Stimulated activated effector memory CD8-positive, alpha-beta T cell treated with anti-CD3 and anti-CD28 coated beads, Interleukin-12 subunit alpha, Interleukin-12 subunit beta, amount 100 ng/mL, for 72 hours (primary cell): Measurements from ENCODE around the gene FRMPD4.
"Not testable (repeated sequence)": the region's sequence is repeated elsewhere in the genome, so short reads cannot be mapped to it uniquely, and the experiment has no call there.

Experiments used
- ATAC-seq: fragments of 150-1000 bp; cut with Tn5 transposase; 2 replicates; pipeline ENCODE4 v1.10.0; 2021
- DNase-seq, 2 donors: peaks; one replicate each; pipeline ENCODE4 v3.0.0; 2021 to 2022; ENCODE audit warnings: low spot score in 2 of 2
- H3K27ac Mint-ChIP-seq: one replicate; pipeline ENCODE4 v1.8.0; 2022; ENCODE audit warnings: mild to moderate bottlenecking, mixed read lengths
- H3K36me3 Mint-ChIP-seq: one replicate; pipeline ENCODE4 v1.8.0; 2022; ENCODE audit warnings: mild to moderate bottlenecking, mixed read lengths
- H3K4me1 Mint-ChIP-seq: one replicate; pipeline ENCODE4 v1.8.0; 2022; ENCODE audit warnings: mixed read lengths
- H3K4me3 Mint-ChIP-seq: one replicate; pipeline ENCODE4 v1.8.0; 2022; ENCODE audit warnings: mild to moderate bottlenecking, mixed read lengths
- H3K9me3 Mint-ChIP-seq: one replicate; pipeline ENCODE4 v1.8.0; 2022; ENCODE audit warnings: mixed read lengths

Gene FRMPD4

DNA sequence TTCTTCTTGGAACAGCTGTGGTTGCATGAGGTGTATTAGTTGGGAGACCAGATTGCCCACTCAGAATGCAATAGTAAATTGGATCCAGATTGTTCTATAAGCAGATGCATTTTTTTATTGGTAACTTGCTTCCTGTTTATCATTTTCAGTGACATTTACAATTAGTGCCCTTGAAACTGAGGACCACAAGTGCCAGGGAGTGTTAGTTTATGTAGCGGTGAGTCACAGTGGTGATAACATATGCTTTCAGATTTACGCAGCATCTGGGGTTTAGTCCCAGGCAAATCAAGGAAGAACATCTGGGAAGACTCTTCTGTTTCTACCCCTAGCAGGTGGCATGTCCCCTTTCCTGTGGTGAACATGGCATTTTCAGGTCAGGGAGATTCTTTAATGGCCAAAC lies 24.1 kb downstream of the FRMPD4 start:
- H3K9me3 Mint-ChIP-seq = no peaks in the 10 kb centered on the region
- no peak overlapping the region for H3K4me3 Mint-ChIP-seq
- DNase-seq (no peak), ATAC-seq (no peak)
- H3K4me1 Mint-ChIP-seq = no peaks in the 10 kb centered on the region
- no peaks in the 10 kb centered on the region for H3K36me3 Mint-ChIP-seq
- H3K27ac Mint-ChIP-seq = no peak overlapping the region

DNA sequence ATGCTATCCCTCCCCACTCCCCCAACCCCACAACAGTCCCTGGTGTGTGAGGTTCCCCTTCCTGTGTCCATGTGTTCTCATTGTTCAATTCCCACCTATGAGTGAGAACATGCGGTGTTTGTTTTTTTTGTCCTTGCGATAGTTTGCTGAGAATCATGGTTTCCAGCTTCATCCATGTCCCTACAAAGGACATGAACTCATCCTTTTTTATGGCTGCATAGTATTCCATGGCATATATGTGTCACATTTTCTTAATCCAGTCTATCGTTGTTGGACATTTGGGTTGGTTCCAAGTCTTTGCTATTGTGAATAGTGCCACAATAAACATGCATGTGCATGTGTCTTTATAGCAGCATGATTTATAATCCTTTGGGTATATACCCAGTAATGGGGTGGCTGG lies 25.9 kb downstream of the FRMPD4 start:
- ATAC-seq, DNase-seq, H3K4me1 Mint-ChIP-seq, H3K4me3 Mint-ChIP-seq, H3K27ac Mint-ChIP-seq, H3K9me3 Mint-ChIP-seq, H3K36me3 Mint-ChIP-seq: not testable (repeated sequence)

DNA sequence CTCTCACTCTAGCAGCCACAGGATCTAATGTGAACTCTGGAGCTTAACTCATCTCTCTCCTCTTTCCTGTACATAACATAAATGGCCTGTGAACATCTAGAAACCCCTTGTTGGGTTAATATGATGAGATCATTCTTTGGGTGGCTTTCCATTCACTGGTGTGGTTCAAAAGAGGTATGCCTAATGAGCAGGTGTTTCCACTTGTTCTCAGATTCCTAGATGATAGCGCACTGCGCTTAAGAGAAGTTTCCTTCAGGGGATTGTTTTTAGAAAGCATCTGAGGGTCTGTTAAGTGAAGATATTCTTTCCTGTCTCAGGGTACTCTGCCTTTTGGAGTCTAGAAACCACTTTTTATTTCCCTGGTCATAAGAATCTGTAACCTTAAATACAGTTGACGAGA lies 32.5 kb downstream of the FRMPD4 start:
- Mint-ChIP-seq H3K27ac (no peak overlapping the region), H3K4me1 (no peaks in the 10 kb centered on the region)
- no peak for ATAC-seq

DNA sequence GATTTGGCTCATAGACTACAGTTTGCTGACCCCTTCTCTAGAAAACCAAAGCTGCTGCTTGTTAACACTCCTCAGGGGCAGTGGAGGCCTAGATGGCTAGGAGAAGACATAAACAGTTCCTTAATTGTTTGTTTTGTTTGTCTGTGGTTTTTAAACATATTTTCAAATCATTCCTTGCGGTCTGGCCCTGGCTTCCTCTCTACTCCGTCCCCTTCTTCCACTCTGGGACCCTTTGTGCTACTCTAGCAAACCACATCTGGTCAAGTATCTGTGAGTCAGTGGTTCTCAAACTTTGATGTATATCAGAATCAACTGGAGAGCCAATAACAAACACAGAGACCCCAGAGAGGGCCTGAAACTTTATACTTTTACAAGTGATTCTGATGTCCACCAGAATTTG lies 36.1 kb downstream of the FRMPD4 start:
- Mint-ChIP-seq H3K27ac (no peak overlapping the region), H3K36me3 (no peaks in the 10 kb centered on the region), H3K4me3 (no peak overlapping the region), H3K4me1 (no peaks in the 10 kb centered on the region), H3K9me3 (peaks cover 2% of the 10 kb centered on the region)
- DNase-seq (no peak), ATAC-seq (no peak)

More for the DNA sequence above, 32.5 kb downstream of the FRMPD4 start:
- no peaks in the 10 kb centered on the region for H3K9me3 Mint-ChIP-seq
- H3K36me3 Mint-ChIP-seq = no peaks in the 10 kb centered on the region
- H3K4me3 Mint-ChIP-seq = no peak overlapping the region
- DNase-seq = no peak

DNA sequence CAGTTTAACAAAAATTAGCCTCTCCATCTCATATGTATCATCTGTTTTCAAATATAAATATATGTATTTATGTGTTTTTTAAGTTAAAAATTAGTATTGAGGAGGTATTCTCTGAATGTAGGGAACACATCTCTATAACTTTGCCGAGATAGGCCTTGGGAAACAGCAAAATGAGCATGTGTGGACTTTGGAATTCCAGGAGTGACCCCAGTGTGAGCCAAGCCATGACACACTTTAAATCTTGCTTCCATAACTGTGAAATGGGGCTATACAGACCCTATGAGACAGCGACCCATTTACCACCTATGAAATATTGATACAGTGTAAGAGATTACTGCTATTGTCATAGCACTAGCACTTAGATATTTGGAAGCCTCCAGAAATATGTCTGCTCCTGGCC lies 58.8 kb downstream of the FRMPD4 start:
- no peak for ATAC-seq
- H3K27ac Mint-ChIP-seq = no peak overlapping the region
- H3K36me3 Mint-ChIP-seq = no peaks in the 10 kb centered on the region
- peaks cover 4% of the 10 kb centered on the region for H3K9me3 Mint-ChIP-seq
- no peak overlapping the region for H3K4me3 Mint-ChIP-seq
- H3K4me1 Mint-ChIP-seq = no peaks in the 10 kb centered on the region
- DNase-seq = no peak

DNA sequence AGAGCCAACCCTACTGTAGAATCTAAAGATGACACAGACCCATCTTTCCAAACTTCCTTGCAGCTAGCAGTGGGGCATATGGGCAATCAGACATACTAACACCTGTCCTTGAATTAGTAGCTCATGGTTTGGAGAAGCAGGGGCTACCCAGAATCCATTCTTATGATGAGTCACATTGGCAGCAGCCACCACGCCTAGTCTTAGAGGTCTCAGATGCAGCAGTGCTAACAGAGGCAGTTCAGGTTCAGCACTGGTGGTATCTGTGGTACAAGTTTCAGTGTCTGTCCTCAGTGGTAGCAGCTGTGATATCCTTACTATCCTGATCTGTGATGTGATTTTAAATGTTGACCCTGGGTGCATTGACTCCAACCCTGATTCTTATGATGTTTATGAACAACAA lies 68.1 kb downstream of the FRMPD4 start:
- Mint-ChIP-seq H3K9me3 (no peaks in the 10 kb centered on the region), H3K27ac (no peak overlapping the region), H3K4me1 (no peaks in the 10 kb centered on the region), H3K36me3 (no peaks in the 10 kb centered on the region), H3K4me3 (no peak overlapping the region)
- ATAC-seq (no peak), DNase-seq (no peak)

DNA sequence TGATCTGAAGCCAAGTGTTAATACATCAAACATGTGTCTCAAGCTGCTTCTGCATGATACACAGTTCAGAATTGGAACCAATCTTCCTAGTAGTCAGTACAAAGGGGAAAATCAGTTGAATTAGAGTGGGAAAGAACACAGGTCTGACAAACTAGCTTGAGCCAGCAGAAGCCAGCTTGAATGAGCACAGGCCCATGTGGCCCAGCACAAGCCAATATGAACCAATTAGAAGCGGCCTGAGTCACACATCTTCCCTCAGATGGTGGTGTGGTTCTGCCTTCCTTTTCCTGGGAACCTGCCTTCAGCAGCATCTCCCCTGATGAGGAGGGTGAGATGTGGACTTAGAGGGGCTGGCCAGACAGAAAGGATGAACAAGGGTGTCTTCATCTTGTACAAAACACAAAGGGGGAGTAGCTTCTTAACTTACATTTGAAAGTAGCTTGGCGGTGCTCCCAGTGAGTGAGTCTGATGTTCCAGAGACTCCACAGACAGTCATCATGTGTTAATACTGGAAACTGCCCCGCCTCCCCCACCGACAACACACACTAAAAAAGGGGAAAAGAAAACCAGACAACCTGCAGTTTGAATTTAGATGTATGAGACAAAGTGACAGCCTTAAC lies 72.0 kb downstream of the FRMPD4 start:
- no peak for DNase-seq
- no peak overlapping the region for H3K4me3 Mint-ChIP-seq
- H3K9me3 Mint-ChIP-seq = peaks cover 1% of the 10 kb centered on the region
- no peak overlapping the region for H3K27ac Mint-ChIP-seq
- ATAC-seq = no peak
- H3K4me1 Mint-ChIP-seq = no peaks in the 10 kb centered on the region
- no peaks in the 10 kb centered on the region for H3K36me3 Mint-ChIP-seq

DNA sequence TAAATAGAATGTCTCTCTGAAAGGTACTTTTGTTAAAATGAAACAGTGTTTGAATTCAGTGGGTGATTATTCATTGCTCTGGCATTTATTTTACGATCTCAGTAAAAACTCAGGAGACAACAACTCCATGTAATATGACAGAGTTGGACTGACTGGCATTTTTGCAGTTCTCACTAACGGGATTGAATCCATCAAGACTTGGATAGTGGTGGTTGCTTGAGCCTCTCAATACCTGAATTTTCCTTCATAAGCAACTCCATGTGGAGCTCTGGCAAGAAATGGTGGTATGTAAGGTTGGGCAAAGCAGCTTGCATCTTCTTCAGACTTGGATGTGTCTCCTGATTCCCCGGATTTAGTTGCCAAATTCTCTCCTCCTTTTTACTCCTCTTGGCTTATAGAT lies 72.7 kb downstream of the FRMPD4 start:
- no peaks in the 10 kb centered on the region for H3K36me3 Mint-ChIP-seq
- no peaks in the 10 kb centered on the region for H3K4me1 Mint-ChIP-seq
- no peak for ATAC-seq
- peaks cover 3% of the 10 kb centered on the region for H3K9me3 Mint-ChIP-seq
- no peak overlapping the region for H3K4me3 Mint-ChIP-seq
- no peak overlapping the region for H3K27ac Mint-ChIP-seq
- DNase-seq = no peak

DNA sequence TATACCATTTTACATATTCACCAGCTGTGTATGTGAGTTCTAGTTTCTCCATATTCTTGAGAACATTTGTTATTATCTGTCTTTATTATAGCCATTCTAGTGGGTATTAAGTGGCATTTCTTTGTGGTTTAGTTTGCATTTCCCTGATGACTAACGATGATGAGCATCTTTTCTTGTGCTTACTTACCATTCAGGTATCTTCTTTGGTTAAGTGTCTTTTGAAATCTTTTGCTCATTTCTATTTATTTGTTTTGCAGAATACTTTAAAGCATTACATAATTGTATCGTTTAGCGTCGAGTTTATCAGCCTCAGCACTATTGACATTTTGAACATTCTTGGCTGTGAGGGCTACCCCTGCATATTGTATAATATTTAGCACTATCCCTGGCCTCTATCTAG lies 85.4 kb downstream of the FRMPD4 start:
- DNase-seq (no peak), ATAC-seq (no peak)
- Mint-ChIP-seq H3K4me3 (no peak overlapping the region), H3K36me3 (no peaks in the 10 kb centered on the region), H3K27ac (no peak overlapping the region), H3K4me1 (no peaks in the 10 kb centered on the region), H3K9me3 (peaks cover 3% of the 10 kb centered on the region)

DNA sequence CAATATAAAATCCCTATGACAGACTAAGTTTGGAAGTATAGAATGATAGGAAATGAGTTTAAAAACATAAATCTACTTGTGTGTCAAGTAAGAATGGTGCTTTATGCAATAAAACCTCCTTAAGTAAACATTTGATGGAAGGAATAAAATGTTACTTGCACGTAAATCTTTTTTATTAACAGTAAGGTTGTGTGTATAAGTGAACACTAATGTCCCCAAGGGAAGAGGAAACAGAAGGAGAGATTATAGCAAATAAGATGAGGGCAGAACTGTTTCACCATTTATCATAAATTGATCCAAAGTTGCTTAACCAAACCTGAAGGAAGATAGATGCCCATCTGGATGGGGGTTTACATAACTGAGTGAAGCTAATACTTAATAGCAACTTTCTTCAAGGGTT lies 86.8 kb downstream of the FRMPD4 start:
- no peak for ATAC-seq
- H3K27ac Mint-ChIP-seq = no peak overlapping the region
- peaks cover 3% of the 10 kb centered on the region for H3K9me3 Mint-ChIP-seq
- DNase-seq = no peak
- H3K36me3 Mint-ChIP-seq = no peaks in the 10 kb centered on the region
- H3K4me1 Mint-ChIP-seq = no peaks in the 10 kb centered on the region
- H3K4me3 Mint-ChIP-seq = no peak overlapping the region

DNA sequence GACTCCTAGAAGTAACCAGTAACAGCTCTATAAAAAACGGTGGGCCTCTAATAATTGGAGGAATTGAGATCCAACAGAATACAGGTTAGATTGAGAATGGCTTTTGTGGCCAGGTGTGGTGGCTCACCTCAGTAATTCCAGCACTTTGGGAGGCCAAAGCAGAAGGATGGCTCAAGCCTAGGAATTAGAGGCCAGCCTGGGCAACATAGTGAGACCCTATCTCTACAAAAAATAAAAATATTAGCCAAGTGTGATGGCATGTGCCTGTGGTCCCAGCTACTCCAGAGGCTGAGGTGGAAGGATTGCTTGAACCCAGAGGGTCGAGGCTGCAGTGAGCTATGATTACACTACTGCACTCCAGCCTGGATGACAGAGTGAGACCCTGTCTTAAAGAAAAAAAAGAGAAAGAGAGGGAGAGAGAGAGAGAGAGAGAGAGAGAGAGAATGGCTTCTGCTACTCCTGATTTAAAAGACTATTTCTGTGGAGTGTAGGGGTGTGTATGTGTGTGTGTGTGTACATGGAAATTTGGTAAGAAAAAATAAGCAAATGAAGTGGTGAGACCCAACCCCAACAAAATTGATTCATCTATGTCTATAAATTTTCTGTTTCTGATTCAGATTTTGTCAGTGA lies 89.3 kb downstream of the FRMPD4 start:
- DNase-seq (no peak), ATAC-seq (no peak)
- Mint-ChIP-seq H3K4me3 (no peak overlapping the region), H3K4me1 (no peaks in the 10 kb centered on the region), H3K9me3 (no peaks in the 10 kb centered on the region), H3K36me3 (no peaks in the 10 kb centered on the region), H3K27ac (no peak overlapping the region)

DNA sequence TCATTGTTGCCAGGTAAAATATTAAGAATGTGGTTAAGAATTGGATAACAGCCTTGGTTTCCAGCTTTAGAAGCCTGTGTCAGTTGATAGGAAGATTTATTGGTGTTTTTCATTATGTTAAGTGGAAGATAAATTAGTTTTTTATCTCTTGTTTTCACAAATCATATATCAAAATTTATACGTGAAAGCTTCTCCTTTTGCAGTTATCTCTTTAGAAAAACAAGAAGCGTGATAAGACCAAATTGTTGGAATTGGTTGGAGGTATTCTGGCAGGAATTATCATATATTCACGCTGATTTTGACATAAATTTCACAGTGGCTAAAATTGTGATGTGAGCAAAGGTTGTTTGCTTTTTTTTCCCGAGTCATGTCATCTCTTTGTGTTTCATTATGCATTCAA lies 90.6 kb downstream of the FRMPD4 start:
- H3K4me3 Mint-ChIP-seq = no peak overlapping the region
- H3K4me1 Mint-ChIP-seq = no peaks in the 10 kb centered on the region
- DNase-seq (no peak), ATAC-seq (no peak)
- no peak overlapping the region for H3K27ac Mint-ChIP-seq
- no peaks in the 10 kb centered on the region for H3K9me3 Mint-ChIP-seq
- no peaks in the 10 kb centered on the region for H3K36me3 Mint-ChIP-seq

DNA sequence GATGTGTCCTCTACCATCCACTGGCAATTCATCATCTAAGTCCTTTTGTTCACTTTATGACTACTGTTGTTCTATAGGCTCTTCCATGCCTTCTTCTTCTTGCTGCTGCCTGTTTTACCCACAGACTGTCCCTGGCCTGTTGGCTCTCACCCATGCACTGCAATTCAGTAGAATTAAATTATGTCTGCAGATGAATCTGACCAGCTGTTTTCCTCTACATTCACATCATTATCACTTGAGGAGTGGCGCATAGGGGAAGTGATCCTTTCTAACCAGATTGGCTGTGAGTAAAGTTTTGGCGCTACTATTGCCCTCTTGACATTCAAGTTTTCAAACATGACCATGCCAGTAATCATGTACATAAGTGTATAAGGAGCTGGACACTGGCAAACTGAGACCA lies 91.7 kb downstream of the FRMPD4 start:
- H3K4me3 Mint-ChIP-seq = no peak overlapping the region
- H3K36me3 Mint-ChIP-seq = no peaks in the 10 kb centered on the region
- DNase-seq (no peak), ATAC-seq (no peak)
- H3K4me1 Mint-ChIP-seq = no peaks in the 10 kb centered on the region
- H3K27ac Mint-ChIP-seq = no peak overlapping the region
- H3K9me3 Mint-ChIP-seq = no peaks in the 10 kb centered on the region

DNA sequence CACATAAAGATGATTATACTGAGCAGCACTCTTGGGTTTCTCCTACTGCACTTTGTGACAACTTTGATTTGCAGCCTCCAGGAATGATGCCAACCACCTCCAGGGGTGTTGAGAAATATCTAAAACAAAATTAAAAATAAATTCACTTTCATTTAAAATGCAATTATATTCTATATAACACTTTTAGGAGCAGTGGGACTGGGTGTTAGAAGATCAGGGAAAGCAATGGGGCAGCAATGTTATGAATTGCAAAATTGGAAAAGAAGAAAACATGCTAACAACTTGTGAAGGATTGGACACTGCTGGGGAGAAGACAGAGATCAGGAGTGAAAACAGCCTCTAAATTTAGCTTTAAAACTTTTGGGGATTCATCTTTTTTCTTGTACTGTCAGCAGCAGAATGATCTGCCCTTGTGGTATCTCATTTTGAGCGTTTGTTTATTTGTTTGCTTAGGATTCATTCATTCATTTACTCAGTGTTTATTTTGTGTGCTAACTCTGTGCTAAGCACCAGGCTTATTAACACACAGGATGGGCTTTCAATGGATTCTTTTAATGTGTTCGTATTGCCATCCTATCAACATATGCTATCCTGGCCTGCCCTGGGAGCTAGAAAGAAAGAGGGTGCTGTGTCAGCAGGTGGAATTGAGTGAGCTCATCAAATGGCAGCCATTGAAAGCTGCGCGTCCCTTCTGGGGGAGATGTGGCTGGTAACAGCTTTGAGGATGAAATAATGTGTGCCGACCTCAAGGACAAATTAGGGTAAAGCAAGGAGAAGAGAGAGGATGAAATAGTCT lies 96.5 kb downstream of the FRMPD4 start:
- Mint-ChIP-seq H3K9me3 (peaks cover 2% of the 10 kb centered on the region), H3K4me3 (no peak overlapping the region), H3K27ac (no peak overlapping the region), H3K4me1 (no peaks in the 10 kb centered on the region), H3K36me3 (no peaks in the 10 kb centered on the region)
- DNase-seq = no peak
- ATAC-seq = no peak

DNA sequence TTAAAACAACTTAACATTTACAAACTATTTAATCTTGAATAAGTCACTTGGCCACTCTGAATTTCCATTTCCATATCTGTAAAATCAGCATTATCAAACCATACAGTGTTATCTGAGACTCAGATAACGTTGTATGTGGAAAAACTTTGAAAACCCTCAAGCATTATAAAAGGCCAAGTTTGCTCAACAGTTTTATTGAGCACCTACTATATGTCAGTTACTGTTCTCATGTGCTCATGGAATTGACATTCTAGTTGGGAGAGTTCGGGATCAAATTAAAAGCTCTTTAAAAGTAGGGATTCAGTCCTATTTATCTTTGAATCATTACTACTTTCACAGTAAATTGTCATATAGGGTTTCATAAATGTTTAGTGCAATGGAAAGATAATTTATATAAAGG lies 97.9 kb downstream of the FRMPD4 start:
- no peaks in the 10 kb centered on the region for H3K4me1 Mint-ChIP-seq
- DNase-seq (no peak), ATAC-seq (no peak)
- peaks cover 2% of the 10 kb centered on the region for H3K9me3 Mint-ChIP-seq
- H3K36me3 Mint-ChIP-seq = no peaks in the 10 kb centered on the region
- H3K27ac Mint-ChIP-seq = no peak overlapping the region
- H3K4me3 Mint-ChIP-seq = no peak overlapping the region

DNA sequence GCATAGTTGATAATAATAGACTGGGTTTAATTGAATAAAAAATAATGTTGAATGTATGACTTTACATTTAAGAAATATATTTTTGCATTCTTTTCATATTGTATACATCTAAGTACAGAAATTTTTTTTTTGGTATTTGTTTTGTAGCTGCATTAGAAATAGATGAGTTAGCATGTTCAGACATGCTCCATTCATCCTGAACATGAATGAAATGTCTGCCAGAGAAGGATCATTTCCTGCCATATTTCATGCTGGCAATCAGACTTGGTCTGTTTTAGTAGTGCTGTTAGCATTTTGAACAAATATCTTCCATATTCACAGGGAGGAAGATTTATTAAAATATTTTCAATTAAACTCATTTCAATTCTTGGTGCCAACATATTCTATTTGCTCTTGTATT lies 98.9 kb downstream of the FRMPD4 start:
- H3K4me1 Mint-ChIP-seq = no peaks in the 10 kb centered on the region

More for the DNA sequence above, 98.9 kb downstream of the FRMPD4 start:
- Mint-ChIP-seq H3K27ac (no peak overlapping the region), H3K36me3 (no peaks in the 10 kb centered on the region), H3K9me3 (peaks cover 2% of the 10 kb centered on the region), H3K4me3 (no peak overlapping the region)
- DNase-seq (no peak), ATAC-seq (no peak)
